Psoas muscle (tissue), 8 donors: ENCODE results near the gene LOXL4. TPM values are rescaled to one million over a fixed set of nuclear protein-coding genes. Genes with fewer than 3 reads are reported as not detected.

Source experiments
- ATAC-seq, 4 donors: fragments of 200-7000 bp; cut with Tn5 transposase; one replicate each; pipeline ENCODE4 v1.9.1; 2020; ENCODE audit warnings: moderate library complexity in 3 of 4, mild to moderate bottlenecking in 2 of 4
- DNase-seq, 2 donors: peaks; one replicate each; pipeline ENCODE4 v3.0.0-alpha.2; 2020
- H3K27ac ChIP-seq: fragments of 200-600 bp; one replicate; pipeline ENCODE4 v1.8.0; 2022
- H3K27me3 ChIP-seq, 3 donors: fragments of 200-600 bp in 1 of 3; one replicate each; pipeline versions ENCODE4 v1.6.1 to v1.8.0; 2013 to 2022; ENCODE audit warnings: low read length in 2 of 3, mild to moderate bottlenecking in 2 of 3, moderate library complexity in 1 of 3; ENCODE audit not compliant: insufficient read depth in 3 of 3
- H3K36me3 ChIP-seq, 2 donors: fragments of 200-600 bp in 1 of 2; one replicate each; pipeline versions ENCODE4 v1.6.1 to v1.8.0; 2013 to 2022; ENCODE audit warnings: low read depth in 1 of 2, mild to moderate bottlenecking in 1 of 2, moderate library complexity in 1 of 2; ENCODE audit not compliant: insufficient read depth in 1 of 2
- H3K4me1 ChIP-seq: fragments of 200-600 bp; one replicate; pipeline ENCODE4 v1.8.0; 2022
- H3K4me3 ChIP-seq: fragments of 200-600 bp; one replicate; pipeline ENCODE4 v1.8.0; 2022; ENCODE audit warnings: mild to moderate bottlenecking
- H3K9me3 ChIP-seq: fragments of 200-600 bp; one replicate; pipeline ENCODE4 v1.8.0; 2022
- CTCF ChIP-seq: fragments of 200-600 bp; IDR thresholded peaks from one replicate; pipeline ENCODE4 v1.8.0; 2022; ENCODE audit warnings: antibody characterized with exemption
- WGBS, 3 donors: extraction: QIAGEN DNeasy Blood & Tissue Kit; methylation state at CpG; one replicate each; pipeline versions ENCODE4 v1.1.6 to v1.1.7; 2013; 5-methylcytosine and 5-hydroxymethylcytosine counted together
- intact Hi-C, 2 donors: fragments of 100-400 bp; cut with DNase I; formaldehyde crosslinking; loops; one replicate each; pipeline versions ENCODE4 v1.11.0 to v1.14.2; 2022
- polyA plus RNA-seq, 3 donors: library from polyadenylated mRNA; stranded (reverse); fragments of 200-250 nt; gene quantifications; one replicate each; pipeline ENCODE4 v1.2.3, GENCODE V29; 2013
- total RNA-seq, 4 donors: library from RNA; stranded (reverse); fragmentation: NEBNext Ultra II Directional in 2 of 4; extraction: Animal tissue kit (Norgen Biotek cat#: 25700) in 2 of 4; gene quantifications; one replicate each; pipeline versions ENCODE4 v1.2.1 to v1.2.4, GENCODE V29; 2021 to 2023
- donor health status: healthy with polysubstance abuse.
- donor health status: DM: no; HTN: no; CAD: no; lungs with moderate emphysema.
- donor health status: Bipolar disorder and iron deficiency.
- donor health status: healthy.
- donor health status: DM: yes; HTN: yes; CAD: no.
- donor health status: DM: no; HTN: no; CAD: no.
- donor health status: DM: no; HTN: no; CAD: no.
- donor health status: DM: yes; HTN: yes; CAD: no.

LOXL4 gene
- total and polyA plus RNA-seq, 7 donors = 2.9 to 26.3 (median 7.4) TPM

DNA sequence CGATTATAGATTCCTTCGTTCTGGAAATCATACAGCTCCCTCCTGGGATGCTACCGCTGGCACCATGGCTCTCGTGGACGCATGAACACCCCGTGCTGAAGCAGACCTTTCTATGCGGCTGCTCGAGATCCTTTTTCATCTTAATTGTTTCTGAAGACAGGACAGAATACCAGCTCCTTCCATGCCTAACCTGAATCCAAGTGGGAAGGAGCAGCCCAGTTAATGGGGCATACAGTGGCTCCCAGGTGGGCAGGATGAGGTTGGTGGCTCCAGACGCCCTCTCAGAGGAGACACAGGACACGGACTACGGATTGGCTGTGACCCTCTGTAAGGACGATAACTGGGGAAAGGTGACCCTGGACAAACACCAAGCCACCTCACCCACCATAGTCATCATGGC lies 18.4 kb upstream of the LOXL4 start:
- no peaks in the 10 kb centered on the region for H3K27me3 ChIP-seq
- TF ChIP-seq CTCF = no peak
- H3K9me3 ChIP-seq = no peaks in the 10 kb centered on the region
- DNase-seq (no peak), ATAC-seq (no peak)
- 90 to 94% (median 92%) methylated on average over 12 of the region's 12 CpGs for WGBS, 3 donors
- intact Hi-C loops = no loop called here
- H3K4me3 ChIP-seq = no peak overlapping the region
- H3K4me1 ChIP-seq = no peaks in the 10 kb centered on the region
- H3K36me3 ChIP-seq = no peaks in the 10 kb centered on the region
- H3K27ac ChIP-seq = no peak overlapping the region

DNA sequence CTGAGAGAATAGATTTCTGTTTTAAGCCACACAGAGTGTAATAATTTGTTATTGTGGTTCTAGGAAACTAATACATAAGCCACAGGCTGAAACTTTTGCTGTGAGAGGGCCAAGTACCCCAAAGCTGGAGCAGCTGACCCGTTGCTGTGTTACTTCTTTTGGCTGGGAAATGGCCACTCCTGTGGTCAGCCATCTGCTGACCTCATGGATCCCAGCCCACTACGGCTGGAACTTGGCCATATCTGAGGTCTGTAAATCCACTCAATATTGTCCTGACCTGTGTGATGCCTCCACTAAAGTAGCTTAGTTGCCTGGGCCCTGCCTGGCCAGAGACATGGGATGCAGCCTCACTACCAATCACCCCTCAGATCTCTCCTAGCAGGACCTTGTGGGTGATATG lies 17.4 kb upstream of the LOXL4 start:
- DNase-seq = no peak
- Histone ChIP-seq H3K36me3 (no peaks in the 10 kb centered on the region), H3K9me3 (no peaks in the 10 kb centered on the region), H3K4me1 (no peaks in the 10 kb centered on the region), H3K27ac (no peak overlapping the region), H3K27me3 (no peaks in the 10 kb centered on the region), H3K4me3 (no peak overlapping the region)
- ATAC-seq = peak in 1 of 4 donors; percentile 64
- intact Hi-C loops = no loop called here
- 23 to 41% (median 31%) methylated on average over 2 of the region's 2 CpGs for WGBS, 3 donors
- TF ChIP-seq CTCF = no peak

GRCh38 chr10:98276311-98276710 lies 8.3 kb upstream of the LOXL4 start:
- Histone ChIP-seq H3K36me3 (no peaks in the 10 kb centered on the region), H3K4me3 (no peak overlapping the region), H3K4me1 (no peaks in the 10 kb centered on the region), H3K27ac (no peak overlapping the region), H3K9me3 (no peaks in the 10 kb centered on the region), H3K27me3 (no peaks in the 10 kb centered on the region)
- ATAC-seq (no peak), DNase-seq (no peak)
- intact Hi-C loops = no loop called here
- WGBS, 3 donors = 93 to 97% (median 94%) methylated on average over 3 of the region's 3 CpGs
- no peak for TF ChIP-seq CTCF

- intact Hi-C loops = no loop called here
- H3K36me3 ChIP-seq = no peaks in the 10 kb centered on the region
- no peak for ATAC-seq
These were observed 6.6 kb upstream of the LOXL4 start for GRCh38 chr10:98274562-98274961.

More at GRCh38 chr10:98274562-98274961, 6.6 kb upstream of the LOXL4 start:
- H3K27ac ChIP-seq = no peak overlapping the region
- no peak for DNase-seq
- no peak overlapping the region for H3K4me3 ChIP-seq
- no peaks in the 10 kb centered on the region for H3K9me3 ChIP-seq
- H3K4me1 ChIP-seq = peaks cover 16% of the 10 kb centered on the region
- no peaks in the 10 kb centered on the region for H3K27me3 ChIP-seq
- TF ChIP-seq CTCF = no peak
- WGBS, 3 donors = 67 to 95% (median 94%) methylated on average over 3 of the region's 3 CpGs
